ENCODE results near the gene KXD1. TPM values are rescaled to one million over a fixed set of nuclear protein-coding genes. Genes with fewer than 3 reads are reported as not detected.

The KXD1 gene
- polyA plus RNA-seq, 1 donor, result 71.3 TPM

- DNase-seq (ENCODE audit: low read depth), result no peak
Measured at GRCh38 chr19:18613589-18614234, 56.0 kb downstream of the KXD1 start.

GRCh38 chr19:18616023-18616422, 58.4 kb downstream of the KXD1 start:
- no peak for DNase-seq (ENCODE audit: low read depth)

- no peak for DNase-seq (ENCODE audit: low read depth)
Measured at GRCh38 chr19:18617562-18617961, 59.9 kb downstream of the KXD1 start.

GRCh38 chr19:18618236-18618635, 60.6 kb downstream of the KXD1 start:
- no peak for DNase-seq (ENCODE audit: low read depth)

Other genes with a start within 250 kb of the KXD1 start
- 87.8 TPM for gene LSM4, start 234.8 kb upstream of the KXD1 start, polyA plus RNA-seq (ENCODE audit: insufficient read length)
- gene PGPEP1, start 217.3 kb upstream of the KXD1 start, polyA plus RNA-seq (ENCODE audit: insufficient read length), result 8.1 TPM
- 0.30 TPM for gene GDF15, start 171.7 kb upstream of the KXD1 start, polyA plus RNA-seq (ENCODE audit: insufficient read length)
- 1.6 TPM for gene LRRC25, start 160.2 kb upstream of the KXD1 start, polyA plus RNA-seq (ENCODE audit: insufficient read length)
- gene SSBP4, start 138.5 kb upstream of the KXD1 start, polyA plus RNA-seq (ENCODE audit: insufficient read length), result 94.6 TPM
- gene ISYNA1, start 119.7 kb upstream of the KXD1 start, polyA plus RNA-seq (ENCODE audit: insufficient read length), result 164 TPM
- 16.8 TPM for gene ELL, start 35.8 kb upstream of the KXD1 start, polyA plus RNA-seq (ENCODE audit: insufficient read length)
- gene FKBP8, start 14.3 kb upstream of the KXD1 start, polyA plus RNA-seq (ENCODE audit: insufficient read length), result 113 TPM
- gene UBA52, start 14.0 kb downstream of the KXD1 start, polyA plus RNA-seq (ENCODE audit: insufficient read length), result 1,288 TPM
- 33.4 TPM for gene REX1BD, start 30.9 kb downstream of the KXD1 start, polyA plus RNA-seq (ENCODE audit: insufficient read length)
- gene CRLF1, start 48.9 kb downstream of the KXD1 start, polyA plus RNA-seq (ENCODE audit: insufficient read length), result 14.8 TPM
- 8.9 TPM for gene TMEM59L, start 55.0 kb downstream of the KXD1 start, polyA plus RNA-seq (ENCODE audit: insufficient read length)
- gene KLHL26, start 79.2 kb downstream of the KXD1 start, polyA plus RNA-seq (ENCODE audit: insufficient read length), result 4.4 TPM
- 15.2 TPM for gene CRTC1, start 125.8 kb downstream of the KXD1 start, polyA plus RNA-seq (ENCODE audit: insufficient read length)
- gene COMP, start 233.4 kb downstream of the KXD1 start, polyA plus RNA-seq (ENCODE audit: insufficient read length), result 4.0 TPM